ENCODE measurements around the gene MPC1.
"Not testable (repeated sequence)": the region's sequence is repeated elsewhere in the genome, so short reads cannot be mapped to it uniquely, and the experiment has no call there.

MPC1 gene

GRCh38 chr6:166405386-166405785 is 22.6 kb upstream of the MPC1 start:
- DNase-seq = no peak

GRCh38 chr6:166402582-166403277 is 20.0 kb upstream of the MPC1 start:
- no peak for DNase-seq

- peak; percentile 79 for DNase-seq
Measured at GRCh38 chr6:166400649-166401250, 18.0 kb upstream of the MPC1 start.

DNA sequence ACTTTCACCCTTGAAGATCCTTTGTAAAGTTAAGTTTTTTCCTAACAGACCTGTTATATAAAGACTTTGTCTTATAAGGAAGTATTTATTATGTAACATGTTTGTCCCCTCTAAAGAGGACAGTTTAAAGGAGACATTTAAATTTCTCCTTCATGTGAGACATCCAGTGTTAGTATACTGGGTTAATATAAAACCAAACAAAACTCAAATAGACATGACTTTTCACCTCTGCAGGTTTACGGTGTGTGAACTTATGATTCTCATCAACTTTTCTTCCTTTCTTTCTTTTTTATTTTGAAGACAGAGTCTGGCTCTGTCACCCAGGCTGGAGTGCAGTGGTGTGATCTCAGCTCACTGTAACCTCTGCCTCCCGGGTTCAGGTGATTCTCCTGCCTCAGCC is 17.4 kb upstream of the MPC1 start:
- no peak for DNase-seq

GRCh38 chr6:166398348-166398747 is 15.6 kb upstream of the MPC1 start:
- no peak for DNase-seq

- DNase-seq = no peak
Measured at GRCh38 chr6:166397849-166398248, 15.1 kb upstream of the MPC1 start.

DNA sequence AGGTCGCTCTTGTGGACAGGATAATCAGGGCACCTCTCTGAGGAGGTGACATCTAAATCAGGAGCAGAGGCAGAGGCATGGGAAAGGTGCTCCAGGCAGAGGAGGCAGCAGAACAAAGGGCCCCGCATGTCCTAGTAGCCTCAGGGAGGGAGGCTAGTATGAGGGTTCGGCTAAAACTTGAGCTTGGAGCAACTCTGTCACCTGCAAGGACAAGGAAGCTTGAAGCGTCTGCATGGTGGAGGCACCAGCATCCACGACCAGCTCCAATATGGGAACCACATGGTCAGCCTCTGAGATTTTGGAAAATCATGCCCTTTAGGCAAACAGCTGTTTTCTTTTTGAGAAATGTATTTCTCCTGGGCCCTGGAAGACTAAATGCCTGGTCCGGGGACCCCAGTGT is 13.0 kb upstream of the MPC1 start:
- DNase-seq = no peak

DNA sequence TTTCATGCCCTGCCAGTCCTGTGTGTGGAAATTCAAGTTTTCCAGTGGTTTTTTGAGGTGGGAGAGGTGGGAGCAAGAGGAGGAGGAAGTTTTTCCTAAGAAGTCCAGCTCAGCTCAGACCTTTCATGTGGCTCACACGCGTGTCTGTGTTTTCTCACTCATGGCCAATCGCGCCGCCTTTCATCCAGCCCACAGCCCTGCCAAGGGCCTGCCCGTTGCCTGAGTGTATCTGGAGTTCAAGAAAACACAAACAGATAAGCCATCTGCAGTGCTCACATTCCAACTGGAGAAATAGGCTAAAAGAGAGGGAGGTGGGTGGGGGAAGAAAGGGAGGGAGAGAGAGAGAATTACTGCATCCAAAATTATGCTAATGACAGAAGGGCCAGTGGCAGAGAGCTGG is 12.6 kb upstream of the MPC1 start:
- DNase-seq = no peak

DNA sequence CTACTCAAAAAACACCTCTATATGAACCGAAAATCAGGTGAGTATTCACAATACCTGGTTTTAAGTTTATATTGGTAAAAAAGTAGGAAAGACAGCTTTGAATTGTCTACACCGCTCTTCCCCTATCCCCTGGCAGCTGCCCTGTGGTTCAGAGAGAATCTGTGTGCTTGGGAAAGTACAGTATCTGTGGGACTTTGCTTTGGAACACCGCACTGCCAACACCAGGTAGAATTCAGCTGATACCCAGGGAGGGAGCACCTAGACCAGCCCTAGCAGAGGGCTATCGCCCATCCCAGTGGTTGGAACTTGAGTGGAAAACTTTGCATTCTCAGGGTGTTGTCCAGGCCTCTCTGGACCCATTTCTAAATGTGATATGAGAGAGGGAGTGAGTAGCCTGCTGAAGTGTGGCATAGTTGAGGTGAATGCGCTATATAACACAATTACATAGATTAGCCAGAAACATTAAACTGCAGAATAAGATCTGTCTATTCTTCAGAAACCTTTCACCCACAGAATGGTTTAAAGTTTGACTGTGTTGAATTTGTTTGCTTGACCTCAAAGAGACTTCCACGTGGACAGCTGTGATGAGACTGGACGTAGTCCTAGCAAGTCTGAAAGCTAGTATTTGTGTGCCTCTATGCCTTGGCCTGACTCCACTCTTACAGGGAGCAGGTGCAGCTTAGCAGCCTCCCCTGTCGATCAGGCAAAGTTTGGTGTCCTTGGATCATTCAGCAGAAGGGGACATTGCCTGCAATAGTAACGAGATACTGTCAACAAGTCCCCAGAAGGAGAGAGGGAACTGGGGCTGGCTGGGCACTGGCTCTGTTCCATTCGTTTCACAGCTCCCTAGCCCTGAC is 11.5 kb upstream of the MPC1 start:
- DNase-seq = no peak

DNA sequence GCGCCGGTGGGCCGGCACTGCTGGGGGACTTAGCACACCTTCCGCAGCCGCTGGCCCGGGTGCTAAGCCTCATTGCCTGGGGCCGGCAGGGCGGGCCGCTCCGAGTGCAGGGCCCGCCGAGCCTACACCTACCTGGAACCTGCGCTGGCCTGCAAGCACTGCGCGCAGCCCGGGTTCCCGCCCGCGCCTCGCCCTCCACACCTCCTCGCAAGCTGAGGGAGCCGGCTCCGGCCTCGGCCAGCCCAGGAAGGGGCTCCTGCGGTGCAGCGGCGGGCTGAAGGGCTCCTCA is 10.7 kb upstream of the MPC1 start:
- no peak for DNase-seq

GRCh38 chr6:166392755-166393534 is 10.2 kb upstream of the MPC1 start:
- DNase-seq = not testable (repeated sequence)

DNA sequence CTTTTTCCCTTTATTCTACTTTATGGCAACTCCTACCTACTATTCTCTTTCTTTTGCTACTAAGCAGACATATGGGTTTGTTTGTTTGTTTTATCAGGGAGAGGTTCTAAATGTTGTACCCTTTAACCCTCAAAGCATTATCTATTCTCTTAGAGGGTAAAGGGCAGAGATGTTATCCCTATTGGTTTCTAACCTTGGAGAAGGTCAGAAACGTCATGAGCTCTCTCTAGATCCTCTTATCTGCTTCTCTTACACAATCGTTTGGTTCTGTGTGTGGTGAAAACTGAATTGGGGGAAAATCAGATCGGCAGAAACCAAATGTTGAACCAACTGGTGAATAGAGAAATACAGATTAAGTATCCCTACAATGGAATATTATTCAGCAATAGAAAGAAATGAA is 6.4 kb upstream of the MPC1 start:
- no peak for DNase-seq

- DNase-seq = no peak
Measured at GRCh38 chr6:166388290-166389004, 5.7 kb upstream of the MPC1 start.

DNA sequence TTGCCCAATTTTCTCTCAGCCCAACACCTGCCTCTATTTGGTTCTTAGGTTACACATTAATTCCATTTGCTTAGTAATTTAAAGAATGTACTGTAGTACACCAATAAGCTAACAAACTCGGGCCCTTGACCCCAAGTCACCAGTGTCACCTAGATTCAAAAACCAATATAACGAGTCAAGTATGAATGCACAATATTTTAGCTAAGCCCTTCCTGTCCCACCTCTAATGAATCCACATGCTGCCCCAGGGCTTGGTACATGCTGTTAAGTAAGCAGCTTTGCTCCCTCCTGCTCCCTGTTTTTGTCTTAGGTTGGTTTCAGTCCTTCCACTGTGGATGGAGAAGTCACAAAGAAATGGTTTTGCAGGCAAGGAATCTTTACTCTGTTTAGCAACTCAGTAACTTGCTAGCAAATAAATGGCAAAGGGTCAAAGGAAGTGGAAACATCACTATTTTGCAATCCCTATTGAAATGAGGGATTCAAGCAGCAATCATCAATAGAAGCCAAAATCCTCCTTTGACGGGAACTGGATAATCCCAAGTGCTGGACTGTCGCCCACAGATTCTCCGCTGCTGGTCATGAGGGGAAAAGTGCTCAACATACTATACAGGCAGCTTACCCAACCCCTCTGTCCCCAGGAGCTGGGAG is 5.0 kb upstream of the MPC1 start:
- DNase-seq = no peak

DNA sequence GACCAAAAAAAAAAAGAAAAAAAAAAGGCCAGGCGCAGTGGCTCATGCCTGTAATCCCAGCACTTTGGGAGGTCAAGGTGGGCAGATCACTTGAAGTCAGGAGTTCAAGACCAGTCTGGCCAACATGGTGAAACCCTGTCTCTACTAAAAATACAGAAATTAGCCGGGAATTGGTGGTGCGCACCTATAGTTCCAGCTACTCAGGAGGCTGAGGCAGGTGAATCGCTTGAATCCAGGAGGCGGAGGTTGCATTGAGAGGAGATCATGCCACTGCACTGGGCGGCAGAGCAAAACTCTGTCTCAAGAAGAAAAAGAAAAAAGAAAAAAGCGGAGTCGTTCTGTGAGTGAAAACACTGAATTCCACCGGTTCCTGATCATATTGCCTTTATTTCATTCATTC is 4.4 kb upstream of the MPC1 start:
- not testable (repeated sequence) for DNase-seq

GRCh38 chr6:166386111-166386510 is 3.4 kb upstream of the MPC1 start:
- DNase-seq = no peak

- DNase-seq = not testable (repeated sequence)
Measured at GRCh38 chr6:166383802-166384363, 1.1 kb upstream of the MPC1 start.

DNA sequence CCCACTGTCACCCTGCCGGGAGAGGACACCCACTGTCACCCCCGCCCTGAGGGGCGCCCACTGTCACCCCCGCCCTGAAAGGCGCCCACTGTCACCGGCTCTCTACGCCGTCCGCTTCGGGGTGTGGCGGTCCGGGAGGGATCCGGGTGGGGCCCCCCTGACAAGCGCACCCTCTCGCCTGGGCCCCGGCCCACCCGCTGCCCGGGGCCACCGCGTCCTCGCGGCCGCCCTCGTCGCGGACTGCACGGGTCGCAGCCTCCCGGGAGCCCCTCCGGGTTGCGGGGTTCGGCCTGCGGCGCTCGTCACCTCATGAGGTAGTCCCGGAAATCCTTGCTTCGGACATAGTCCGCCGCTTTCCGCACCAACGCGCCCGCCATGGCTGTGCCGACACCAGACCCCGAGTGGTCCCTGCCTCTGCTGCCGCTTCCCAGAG is 224 bp downstream of the MPC1 start:
- no peak for DNase-seq

- peak; percentile 87 for DNase-seq
Measured at GRCh38 chr6:166381733-166382499, 824 bp downstream of the MPC1 start.

DNA sequence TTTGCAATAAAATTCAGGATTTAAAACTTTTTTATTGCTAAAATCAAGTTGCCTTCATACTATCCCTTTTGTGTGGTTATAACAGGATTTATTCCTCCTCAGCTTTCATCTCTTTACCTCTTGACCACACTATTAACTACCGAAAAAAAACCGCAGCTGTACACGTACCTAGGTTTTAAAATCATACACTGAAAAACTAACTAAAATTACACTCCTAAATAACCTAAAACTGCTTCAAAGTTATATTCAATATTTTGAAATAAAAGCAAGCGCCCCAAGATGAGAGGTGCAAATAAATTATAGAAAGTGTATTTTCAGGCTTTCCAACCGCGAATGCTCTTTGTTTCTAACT is 1.4 kb downstream of the MPC1 start:
- no peak for DNase-seq

- no peak for DNase-seq
Measured at GRCh38 chr6:166379800-166380199, 2.9 kb downstream of the MPC1 start.
